ENCODE measurements around the gene SPOCK1. TPM values are rescaled to one million over a fixed set of nuclear protein-coding genes. Genes with fewer than 3 reads are reported as not detected.

The SPOCK1 gene
- total RNA-seq, 1 experiment from 2014 or later, result 4.0 TPM

DNA sequence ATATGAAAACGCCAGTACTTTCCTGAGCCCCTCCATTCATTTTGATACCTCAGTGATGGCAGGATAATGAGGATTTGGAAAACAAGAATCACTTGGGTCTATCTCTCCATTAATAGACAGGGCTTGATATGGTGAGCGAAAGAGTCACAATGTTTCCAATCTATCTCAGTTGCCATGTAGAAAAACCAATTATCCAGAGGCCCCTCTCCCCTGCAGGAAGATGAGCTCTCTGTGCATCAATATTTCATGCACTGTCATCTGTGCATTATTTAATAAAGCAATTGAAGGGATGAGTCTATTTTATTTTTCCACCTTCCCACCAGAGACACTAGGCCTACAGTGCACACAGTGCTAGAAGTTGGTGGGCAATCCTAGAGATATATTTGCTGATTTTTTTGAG is 326.9 kb downstream of the SPOCK1 start:
- Histone ChIP-seq H3K4me3 (ENCODE audit: low read depth, low read length, poor library complexity, severe bottlenecking) (no peak overlapping the region), H3K27ac (ENCODE audit: low read depth, low read length, poor library complexity, severe bottlenecking) (no peak overlapping the region), H3K4me1 (ENCODE audit: insufficient read depth, low read length, poor library complexity, severe bottlenecking) (no peaks in the 10 kb centered on the region), H3K9me3 (ENCODE audit: low read depth, low read length, poor library complexity, severe bottlenecking) (no peaks in the 10 kb centered on the region), H3K27me3 (replicated peaks; ENCODE audit: insufficient read depth, low read depth, low read length, poor library complexity) (peaks cover 25% of the 10 kb centered on the region), H3K36me3 (ENCODE audit: insufficient read depth, low read length, poor library complexity, severe bottlenecking) (no peaks in the 10 kb centered on the region)
- BruUV-seq (replicated peaks), result no TSS peak
- intact Hi-C loops (cut with micrococcal nuclease; ENCODE audit: unreplicated experiment), result no loop called here
- POLR2A ChIA-PET (ENCODE audit: low non-redundant PET), result no interaction called here
- TF ChIP-seq EZH2 (IDR thresholded peaks at IDR 0.05; ENCODE audit: borderline replicate concordance, low read depth, low read length, poor library complexity, severe bottlenecking), result no peak
- TF ChIP-seq, protein P1, sequence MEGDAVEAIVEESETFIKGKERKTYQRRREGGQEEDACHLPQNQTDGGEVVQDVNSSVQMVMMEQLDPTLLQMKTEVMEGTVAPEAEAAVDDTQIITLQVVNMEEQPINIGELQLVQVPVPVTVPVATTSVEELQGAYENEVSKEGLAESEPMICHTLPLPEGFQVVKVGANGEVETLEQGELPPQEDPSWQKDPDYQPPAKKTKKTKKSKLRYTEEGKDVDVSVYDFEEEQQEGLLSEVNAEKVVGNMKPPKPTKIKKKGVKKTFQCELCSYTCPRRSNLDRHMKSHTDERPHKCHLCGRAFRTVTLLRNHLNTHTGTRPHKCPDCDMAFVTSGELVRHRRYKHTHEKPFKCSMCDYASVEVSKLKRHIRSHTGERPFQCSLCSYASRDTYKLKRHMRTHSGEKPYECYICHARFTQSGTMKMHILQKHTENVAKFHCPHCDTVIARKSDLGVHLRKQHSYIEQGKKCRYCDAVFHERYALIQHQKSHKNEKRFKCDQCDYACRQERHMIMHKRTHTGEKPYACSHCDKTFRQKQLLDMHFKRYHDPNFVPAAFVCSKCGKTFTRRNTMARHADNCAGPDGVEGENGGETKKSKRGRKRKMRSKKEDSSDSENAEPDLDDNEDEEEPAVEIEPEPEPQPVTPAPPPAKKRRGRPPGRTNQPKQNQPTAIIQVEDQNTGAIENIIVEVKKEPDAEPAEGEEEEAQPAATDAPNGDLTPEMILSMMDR (conservative IDR thresholded peaks at IDR 0.05; ENCODE audit: low read depth, low read length), result no peak
- CTCF ChIA-PET, result no interaction called here
- DNase-seq (ENCODE audit: low spot score), result no peak

DNA sequence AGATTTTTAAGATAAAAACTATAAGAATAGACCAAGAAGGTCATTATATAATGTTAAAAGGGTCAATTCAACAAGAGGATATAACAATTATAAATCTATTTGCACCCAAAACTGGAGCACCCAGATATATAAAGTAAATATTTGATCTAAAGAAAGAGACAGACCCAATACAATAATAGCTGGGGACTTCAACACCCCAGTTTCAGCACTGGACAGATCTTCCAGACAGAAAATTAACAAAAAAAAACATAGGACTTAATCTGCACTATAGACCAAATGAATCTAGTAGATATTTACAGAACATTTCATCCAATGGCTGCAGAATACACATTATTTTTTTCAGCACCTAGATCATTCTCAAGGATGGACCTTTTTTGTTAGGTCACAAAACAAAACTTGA is 331.9 kb downstream of the SPOCK1 start:
- Histone ChIP-seq H3K27me3 (replicated peaks; ENCODE audit: insufficient read depth, low read depth, low read length, poor library complexity) (peaks cover 4% of the 10 kb centered on the region), H3K36me3 (ENCODE audit: insufficient read depth, low read length, poor library complexity, severe bottlenecking) (no peaks in the 10 kb centered on the region), H3K4me3 (ENCODE audit: low read depth, low read length, poor library complexity, severe bottlenecking) (no peak overlapping the region), H3K27ac (ENCODE audit: low read depth, low read length, poor library complexity, severe bottlenecking) (no peak overlapping the region), H3K4me1 (ENCODE audit: insufficient read depth, low read length, poor library complexity, severe bottlenecking) (no peaks in the 10 kb centered on the region), H3K9me3 (ENCODE audit: low read depth, low read length, poor library complexity, severe bottlenecking) (no peaks in the 10 kb centered on the region)
- ChIA-PET CTCF (no interaction called here), POLR2A (ENCODE audit: low non-redundant PET) (no interaction called here)
- DNase-seq (ENCODE audit: low spot score), result no peak
- intact Hi-C loops (cut with micrococcal nuclease; ENCODE audit: unreplicated experiment), result no loop called here
- BruUV-seq (replicated peaks), result no TSS peak
- TF ChIP-seq, protein P1 (conservative IDR thresholded peaks at IDR 0.05; ENCODE audit: low read depth, low read length), result no peak
- no peak for TF ChIP-seq EZH2 (IDR thresholded peaks at IDR 0.05; ENCODE audit: borderline replicate concordance, low read depth, low read length, poor library complexity, severe bottlenecking)

DNA sequence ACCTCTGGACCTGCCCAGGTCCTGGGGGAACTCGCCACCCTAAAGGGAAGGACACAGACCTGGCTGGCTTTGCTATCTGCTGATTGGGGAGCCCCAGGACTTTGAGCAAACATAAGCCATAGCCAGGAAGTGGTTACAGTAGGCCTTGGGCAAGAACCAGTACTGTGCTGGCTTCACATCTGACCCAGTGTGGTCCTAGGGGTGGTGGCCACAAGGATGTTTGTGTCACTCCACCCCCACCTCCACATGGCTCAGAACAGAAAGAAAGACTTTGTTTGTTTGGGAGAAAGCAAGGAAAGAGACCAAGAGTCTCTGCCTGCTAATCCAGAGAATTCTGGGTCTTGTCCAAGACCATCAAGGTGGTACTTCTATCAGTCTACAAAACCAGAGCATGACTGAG is 334.2 kb downstream of the SPOCK1 start:
- Histone ChIP-seq H3K27me3 (replicated peaks; ENCODE audit: insufficient read depth, low read depth, low read length, poor library complexity) (peaks cover 4% of the 10 kb centered on the region), H3K36me3 (ENCODE audit: insufficient read depth, low read length, poor library complexity, severe bottlenecking) (no peaks in the 10 kb centered on the region), H3K27ac (ENCODE audit: low read depth, low read length, poor library complexity, severe bottlenecking) (no peak overlapping the region), H3K4me1 (ENCODE audit: insufficient read depth, low read length, poor library complexity, severe bottlenecking) (no peaks in the 10 kb centered on the region), H3K4me3 (ENCODE audit: low read depth, low read length, poor library complexity, severe bottlenecking) (no peak overlapping the region), H3K9me3 (ENCODE audit: low read depth, low read length, poor library complexity, severe bottlenecking) (no peaks in the 10 kb centered on the region)
- TF ChIP-seq, protein P1 (conservative IDR thresholded peaks at IDR 0.05; ENCODE audit: low read depth, low read length), result no peak
- no peak for TF ChIP-seq EZH2 (IDR thresholded peaks at IDR 0.05; ENCODE audit: borderline replicate concordance, low read depth, low read length, poor library complexity, severe bottlenecking)
- intact Hi-C loops (cut with micrococcal nuclease; ENCODE audit: unreplicated experiment), result no loop called here
- BruUV-seq (replicated peaks), result no TSS peak
- DNase-seq (ENCODE audit: low spot score), result no peak
- POLR2A ChIA-PET (ENCODE audit: low non-redundant PET), result no interaction called here
- CTCF ChIA-PET, result no interaction called here

Measured in A673 (cell line).